Muscle layer of colon (tissue), 2 donors: Measurements from ENCODE around the gene ARL16.

ENCODE experiments used
- H3K27ac ChIP-seq: one replicate; pipeline ENCODE4 v1.7.0; 2013; ENCODE audit warnings: low read depth, mild to moderate bottlenecking, low read length, moderate library complexity
- H3K27me3 ChIP-seq, 2 donors: one replicate each; pipeline ENCODE4 v1.7.0; 2013; ENCODE audit warnings: low read length in 2 of 2, mild to moderate bottlenecking in 2 of 2; ENCODE audit not compliant: insufficient read depth in 2 of 2, control insufficient read depth in 1 of 2
- H3K36me3 ChIP-seq: one replicate; pipeline ENCODE4 v1.7.0; 2013; ENCODE audit warnings: mild to moderate bottlenecking, low read length; ENCODE audit not compliant: insufficient read depth
- H3K4me1 ChIP-seq: one replicate; pipeline ENCODE4 v1.7.0; 2013; ENCODE audit warnings: mild to moderate bottlenecking, low read length; ENCODE audit not compliant: insufficient read depth
- H3K4me3 ChIP-seq, 2 donors: one replicate each; pipeline ENCODE4 v1.7.0; 2013; ENCODE audit warnings: low read length in 2 of 2, low read depth in 1 of 2, mild to moderate bottlenecking in 1 of 2, moderate library complexity in 1 of 2
- H3K9ac ChIP-seq: one replicate; pipeline ENCODE4 v1.7.0; 2013; ENCODE audit warnings: low read length
- H3K9me3 ChIP-seq: one replicate; pipeline ENCODE4 v1.7.0; 2013; ENCODE audit warnings: mild to moderate bottlenecking, low read length
- donor health status: abdominal sarcoma.
- donor health status: Adenocarcinoma of cecum.

The ARL16 gene

DNA sequence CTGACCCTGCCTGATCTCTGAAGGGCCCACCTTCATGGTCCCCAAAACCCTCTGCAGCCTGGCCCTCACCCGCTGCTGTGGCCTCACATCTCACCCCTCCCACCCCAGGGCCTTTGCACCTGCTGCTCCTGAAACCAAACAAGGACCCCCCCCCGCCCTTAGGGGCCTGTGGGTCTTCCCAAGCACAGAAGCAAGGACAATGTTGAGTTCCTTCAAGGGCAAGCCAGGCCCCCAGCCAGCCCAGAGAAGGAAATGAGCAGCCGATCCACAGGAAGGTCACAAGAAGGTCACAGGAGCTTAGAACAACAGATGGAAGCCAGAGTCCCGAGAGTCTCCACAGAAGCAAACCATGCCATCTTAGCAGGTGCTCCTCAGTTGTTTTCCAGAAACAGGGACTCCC, 26.8 kb downstream of the ARL16 start:
- Histone ChIP-seq H3K4me3 (no peak overlapping the region), H3K36me3 (no peaks in the 10 kb centered on the region), H3K27ac (no peak overlapping the region), H3K27me3 (peaks cover 0 to 18% of the 10 kb centered on the region in 2 donors), H3K9ac (no peak overlapping the region), H3K9me3 (no peaks in the 10 kb centered on the region), H3K4me1 (no peaks in the 10 kb centered on the region)

DNA sequence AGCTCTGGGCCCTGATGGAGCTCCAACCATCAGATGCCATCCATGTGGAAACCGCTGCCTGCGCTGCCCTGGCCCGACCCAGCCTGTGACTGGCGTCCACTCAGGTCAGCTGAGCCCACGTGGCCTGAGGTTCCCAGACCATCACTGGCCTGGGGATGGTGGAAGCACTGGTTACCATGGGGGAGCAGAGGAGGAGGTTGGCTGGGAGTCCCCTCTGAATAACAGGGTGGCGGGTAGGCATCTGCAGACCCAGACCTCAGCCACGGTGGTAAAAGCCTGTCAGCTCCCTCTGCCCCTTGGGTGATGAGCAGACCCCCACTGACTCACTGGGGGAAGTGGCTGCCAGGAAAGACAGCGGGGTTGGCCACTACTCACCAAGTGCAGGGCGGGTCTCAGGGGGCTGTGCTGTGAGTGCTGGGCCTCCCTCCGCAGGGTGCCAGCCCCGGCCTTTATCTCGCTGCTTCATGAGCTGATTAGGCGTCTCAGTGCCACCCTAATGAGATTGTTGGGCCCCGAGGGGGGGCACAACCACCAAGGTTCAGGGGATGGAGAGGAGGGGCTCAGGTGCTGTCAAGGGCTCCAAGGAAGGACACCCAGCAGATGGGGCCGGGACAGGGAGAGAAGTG, 27.4 kb downstream of the ARL16 start, which contains the start of gene PDE6G:
PDE6G (minus strand) TSS at position 425 of the 626 bp plus-strand sequence. CDS start 3,237 bp downstream, outside the sequence.
- no peaks in the 10 kb centered on the region for H3K9me3 ChIP-seq
- no peaks in the 10 kb centered on the region for H3K4me1 ChIP-seq
- no peak within 1 kb of the TSS for H3K4me3 ChIP-seq
- H3K9ac ChIP-seq, result no peak within 1 kb of the TSS
- peaks cover 0 to 24% of the 10 kb centered on the region in 2 donors for H3K27me3 ChIP-seq
- no peaks in the 10 kb centered on the region for H3K36me3 ChIP-seq
- no peak within 1 kb of the TSS for H3K27ac ChIP-seq

GRCh38 chr17:81655378-81656117, 28.0 kb downstream of the ARL16 start:
- no peak overlapping the region for H3K9ac ChIP-seq
- no peaks in the 10 kb centered on the region for H3K9me3 ChIP-seq
- H3K4me1 ChIP-seq, result no peaks in the 10 kb centered on the region
- peaks cover 3 to 31% of the 10 kb centered on the region in 2 donors for H3K27me3 ChIP-seq
- H3K36me3 ChIP-seq, result no peaks in the 10 kb centered on the region
- no peak overlapping the region for H3K4me3 ChIP-seq
- no peak overlapping the region for H3K27ac ChIP-seq

GRCh38 chr17:81652906-81653771, 30.5 kb downstream of the ARL16 start:
- Histone ChIP-seq H3K27me3 (peaks cover 16 to 52% of the 10 kb centered on the region in 2 donors), H3K4me1 (no peaks in the 10 kb centered on the region), H3K36me3 (no peaks in the 10 kb centered on the region), H3K27ac (no peak overlapping the region), H3K9ac (no peak overlapping the region), H3K4me3 (no peak overlapping the region), H3K9me3 (no peaks in the 10 kb centered on the region)

- H3K4me3 ChIP-seq, result no peak overlapping the region
- H3K36me3 ChIP-seq, result no peaks in the 10 kb centered on the region
- no peak overlapping the region for H3K9ac ChIP-seq
- H3K9me3 ChIP-seq, result no peaks in the 10 kb centered on the region
- H3K4me1 ChIP-seq, result no peaks in the 10 kb centered on the region
- no peak overlapping the region for H3K27ac ChIP-seq
- peaks cover 16 to 62% of the 10 kb centered on the region in 2 donors for H3K27me3 ChIP-seq
Measured at GRCh38 chr17:81651692-81652091, 31.9 kb downstream of the ARL16 start.

- no peaks in the 10 kb centered on the region for H3K9me3 ChIP-seq
Measured at GRCh38 chr17:81650951-81651350, 32.6 kb downstream of the ARL16 start.

GRCh38 chr17:81648707-81649085, 34.9 kb downstream of the ARL16 start:
- Histone ChIP-seq H3K27ac (no peak overlapping the region), H3K4me3 (no peak overlapping the region), H3K9ac (no peak overlapping the region), H3K27me3 (peaks cover 16 to 56% of the 10 kb centered on the region in 2 donors), H3K36me3 (no peaks in the 10 kb centered on the region), H3K9me3 (no peaks in the 10 kb centered on the region), H3K4me1 (no peaks in the 10 kb centered on the region)

More at GRCh38 chr17:81650951-81651350, 32.6 kb downstream of the ARL16 start:
- Histone ChIP-seq H3K27ac (no peak overlapping the region), H3K4me3 (no peak overlapping the region), H3K9ac (no peak overlapping the region), H3K4me1 (no peaks in the 10 kb centered on the region), H3K27me3 (peaks cover 16 to 62% of the 10 kb centered on the region in 2 donors), H3K36me3 (no peaks in the 10 kb centered on the region)

GRCh38 chr17:81648013-81648706, 35.4 kb downstream of the ARL16 start:
- Histone ChIP-seq H3K9me3 (no peaks in the 10 kb centered on the region), H3K9ac (no peak overlapping the region), H3K4me1 (no peaks in the 10 kb centered on the region), H3K4me3 (no peak overlapping the region), H3K27me3 (peaks cover 16 to 51% of the 10 kb centered on the region in 2 donors), H3K36me3 (no peaks in the 10 kb centered on the region), H3K27ac (no peak overlapping the region)

- Histone ChIP-seq H3K9ac (no peak overlapping the region), H3K9me3 (no peaks in the 10 kb centered on the region), H3K4me1 (no peaks in the 10 kb centered on the region), H3K27me3 (peaks cover 16 to 46% of the 10 kb centered on the region in 2 donors), H3K4me3 (no peak overlapping the region), H3K36me3 (no peaks in the 10 kb centered on the region), H3K27ac (no peak overlapping the region)
Measured at GRCh38 chr17:81647640-81648012, 36.0 kb downstream of the ARL16 start.

GRCh38 chr17:81646869-81647600, 36.6 kb downstream of the ARL16 start:
- no peak overlapping the region for H3K4me3 ChIP-seq
- no peaks in the 10 kb centered on the region for H3K9me3 ChIP-seq
- H3K4me1 ChIP-seq, result no peaks in the 10 kb centered on the region
- no peak overlapping the region for H3K9ac ChIP-seq
- H3K27ac ChIP-seq, result no peak overlapping the region
- H3K27me3 ChIP-seq, result peaks cover 16 to 44% of the 10 kb centered on the region in 2 donors
- no peaks in the 10 kb centered on the region for H3K36me3 ChIP-seq
